Measurements from ENCODE around the gene LTN1.
"Not testable (repeated sequence)": the region's sequence is repeated elsewhere in the genome, so short reads cannot be mapped to it uniquely, and the experiment has no call there.

Gene LTN1

DNA sequence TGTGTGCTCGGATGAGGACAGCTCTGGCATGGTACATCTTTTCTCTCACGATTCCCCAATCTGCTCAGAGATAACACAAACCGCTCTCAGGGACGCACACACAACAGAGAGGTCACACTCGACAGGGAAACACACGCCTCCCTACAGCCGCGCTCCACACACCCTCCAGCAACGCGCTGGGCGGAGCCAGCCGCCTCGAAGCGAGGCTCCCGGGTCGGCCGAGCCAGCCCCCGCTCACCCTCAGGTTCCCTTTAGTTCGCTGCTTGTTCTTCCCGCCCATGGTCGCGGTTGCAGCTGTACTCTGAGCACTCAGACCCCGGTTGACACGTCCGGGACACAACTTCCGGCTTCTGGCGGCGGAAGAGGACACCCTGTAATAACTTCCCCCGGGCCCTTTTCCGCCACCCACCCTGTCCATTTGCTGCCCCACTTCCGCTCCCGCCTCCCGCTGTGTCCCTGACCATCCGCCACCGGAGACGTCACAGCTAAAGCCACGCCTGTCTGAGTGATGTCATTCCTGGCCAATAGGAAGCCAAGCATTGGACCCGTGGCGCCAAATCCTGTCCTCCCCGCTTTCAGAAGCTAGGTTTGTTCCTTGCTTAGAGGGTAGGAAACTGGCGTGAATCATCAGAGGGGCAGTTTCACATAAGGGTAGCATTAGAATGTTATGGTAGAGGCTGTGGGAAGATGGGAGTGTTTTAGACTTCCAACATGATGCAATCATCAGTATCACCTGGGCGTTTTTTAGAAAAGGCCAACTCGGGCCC lies at the start of gene LTN1:
Gene LTN1 (minus strand): TSS at position 352 of the 767 bp plus-strand sequence. CDS start 72 bp downstream, at position 280.
- peak; percentile 99 for DNase-seq

- DNase-seq: no peak
These were observed 42.0 kb upstream of the LTN1 start for GRCh38 chr21:29034678-29035077.

DNA sequence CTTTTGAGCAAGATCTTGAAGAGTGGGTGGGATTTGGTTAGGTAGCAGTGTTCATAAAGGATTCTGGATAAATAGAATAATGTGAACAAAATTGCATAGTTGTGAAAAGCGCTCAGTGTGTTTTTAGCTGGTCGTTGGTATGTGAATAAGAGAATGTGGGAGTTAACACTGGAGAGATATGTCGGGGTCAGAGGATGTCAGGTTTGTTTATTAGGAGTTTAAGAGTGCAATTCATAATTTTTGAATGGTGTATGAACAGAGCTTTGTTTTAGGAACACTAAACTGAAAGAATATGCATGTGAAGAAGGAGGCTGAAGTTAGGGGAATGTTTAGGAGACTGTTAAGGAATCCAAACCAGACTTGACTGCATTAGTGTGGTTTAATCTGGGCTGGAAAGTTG lies 41.2 kb upstream of the LTN1 start:
- no peak for DNase-seq

- no peak for DNase-seq
These were observed 40.6 kb upstream of the LTN1 start for GRCh38 chr21:29033301-29033700.

DNA sequence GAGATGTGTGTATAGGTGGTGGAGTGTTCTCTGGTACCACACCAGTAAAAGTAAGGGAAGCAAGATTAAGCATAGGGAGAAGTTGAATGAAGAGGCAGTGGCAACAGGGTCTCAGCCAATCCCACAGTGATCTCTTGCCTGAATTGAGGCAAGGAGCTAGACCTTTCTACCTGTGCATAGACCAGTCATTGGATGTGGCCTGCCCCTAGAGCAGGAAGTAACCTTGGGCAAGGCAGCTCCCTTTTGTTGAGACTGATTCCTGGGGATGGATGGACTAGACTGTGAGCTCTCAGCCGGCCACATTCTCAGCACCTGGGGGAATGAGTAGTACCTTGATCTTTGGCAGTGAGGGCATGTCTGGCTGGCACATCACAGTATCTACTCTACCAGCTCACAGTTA lies 38.2 kb upstream of the LTN1 start:
- DNase-seq: no peak

DNA sequence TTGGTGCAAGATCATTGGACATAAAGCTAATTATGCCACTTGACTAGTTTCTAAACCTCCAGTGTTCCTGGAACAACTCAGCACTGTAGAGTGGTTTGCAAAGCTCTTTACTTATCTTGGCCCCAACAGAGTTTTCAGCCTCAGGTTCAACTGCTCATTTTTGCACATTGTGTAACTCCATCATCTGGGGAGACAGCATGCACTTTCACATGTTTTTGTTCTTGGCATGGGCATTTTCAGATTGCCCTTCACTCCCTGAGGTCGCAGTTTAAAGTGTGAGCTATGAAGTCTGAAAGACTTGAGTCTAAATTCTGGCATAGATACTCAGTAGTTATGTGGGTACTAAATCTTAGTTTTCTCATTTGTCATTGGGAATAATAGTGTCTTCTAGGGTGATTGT lies 36.8 kb upstream of the LTN1 start:
- no peak for DNase-seq

GRCh38 chr21:29025328-29025713 lies 32.6 kb upstream of the LTN1 start:
- DNase-seq: peak; percentile 40

DNA sequence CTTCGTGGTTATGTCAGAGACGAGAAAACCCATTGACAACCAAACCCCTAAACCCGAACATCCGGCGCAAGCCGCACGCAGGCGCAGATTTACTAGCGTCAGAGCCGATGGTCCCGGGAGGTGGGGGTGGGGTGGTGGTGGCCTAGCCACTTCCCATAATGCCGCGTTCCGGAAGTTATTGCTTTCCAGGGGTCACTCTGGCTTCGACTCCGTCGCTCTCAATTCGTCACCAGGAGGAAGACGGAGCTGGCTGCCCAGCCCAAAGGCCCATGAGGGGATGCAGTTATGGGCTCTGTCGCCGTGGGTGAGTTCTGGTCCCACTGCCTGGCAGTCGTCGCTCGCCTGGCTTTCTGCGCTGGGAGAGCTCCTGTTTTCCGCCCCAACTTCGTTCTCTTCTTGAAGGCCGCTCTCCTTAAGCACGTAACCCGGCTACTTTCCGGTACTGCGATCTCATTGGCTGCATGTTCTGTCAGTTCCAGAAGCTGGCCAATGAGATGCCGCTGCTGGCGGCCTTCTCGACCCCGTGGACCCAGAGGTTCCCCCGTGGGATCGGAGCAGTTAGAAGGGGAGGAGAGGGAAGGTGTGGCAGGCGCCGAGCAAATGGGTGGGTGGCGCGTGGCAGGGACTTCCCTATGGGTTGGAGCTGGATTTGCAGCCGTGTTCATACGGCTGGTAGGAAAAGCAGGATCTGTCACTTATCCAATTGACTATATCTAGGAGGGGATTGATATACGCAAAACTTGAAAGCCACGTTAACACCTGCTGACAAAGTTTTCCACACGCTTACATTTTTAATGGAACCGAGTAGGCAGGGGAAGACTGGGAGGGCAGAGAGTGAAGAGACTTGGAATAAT lies 32.0 kb upstream of the LTN1 start, which contains the start of gene USP16:
Gene USP16 (plus strand): TSS at position 195 of the 854 bp plus-strand sequence. CDS start 3,246 bp downstream, outside the sequence.
- DNase-seq: peak; percentile 98

GRCh38 chr21:29022166-29022565 lies 29.5 kb upstream of the LTN1 start:
- DNase-seq: peak; percentile 50

DNA sequence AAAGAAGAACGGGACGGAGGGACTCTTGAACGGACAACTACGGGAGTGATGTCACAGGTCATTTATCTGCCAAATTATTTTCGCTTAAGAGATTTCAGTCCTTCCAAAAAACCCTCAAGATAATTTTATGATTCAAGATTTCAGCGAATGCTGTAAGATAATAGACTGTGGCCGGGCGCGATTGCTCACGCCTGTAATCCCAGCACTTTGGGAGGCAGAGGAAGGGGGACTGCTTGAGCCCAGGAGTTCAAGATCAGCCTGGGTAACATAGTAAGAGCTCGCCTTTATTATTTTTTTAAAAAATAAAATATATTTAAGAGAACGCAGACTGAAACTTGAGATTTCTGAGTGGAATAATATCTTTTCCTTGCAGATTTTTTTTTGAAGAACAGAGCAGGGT lies 25.9 kb upstream of the LTN1 start:
- DNase-seq: no peak

DNA sequence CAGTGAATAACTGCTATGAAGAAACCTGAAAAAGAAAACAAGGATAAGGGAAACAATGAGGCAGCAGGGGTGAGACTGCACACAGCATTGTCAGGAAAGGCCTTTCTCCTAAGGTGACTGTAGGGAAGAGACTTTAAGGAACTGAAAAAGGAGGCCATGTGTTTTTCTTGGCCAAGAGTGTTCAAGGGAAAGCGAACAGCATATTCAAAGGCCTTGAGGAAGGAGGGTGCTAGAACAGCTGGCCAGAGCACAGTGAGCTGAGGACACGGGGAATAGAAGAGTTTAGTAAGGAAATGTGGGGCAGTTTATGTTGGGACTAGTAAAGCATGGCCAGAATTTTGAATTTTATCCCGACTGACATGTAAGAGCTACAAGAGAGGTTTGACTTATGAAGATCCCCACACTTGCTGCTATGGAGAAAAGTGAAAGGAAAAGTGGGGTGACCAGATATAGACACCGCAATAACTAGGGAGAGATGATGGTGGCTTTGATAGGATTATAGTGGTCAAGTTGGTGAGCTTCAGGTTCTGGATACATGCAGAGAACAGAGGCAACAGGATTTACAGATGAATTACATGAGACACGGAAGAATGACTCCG lies 25.1 kb upstream of the LTN1 start:
- DNase-seq: peak; percentile 8

DNA sequence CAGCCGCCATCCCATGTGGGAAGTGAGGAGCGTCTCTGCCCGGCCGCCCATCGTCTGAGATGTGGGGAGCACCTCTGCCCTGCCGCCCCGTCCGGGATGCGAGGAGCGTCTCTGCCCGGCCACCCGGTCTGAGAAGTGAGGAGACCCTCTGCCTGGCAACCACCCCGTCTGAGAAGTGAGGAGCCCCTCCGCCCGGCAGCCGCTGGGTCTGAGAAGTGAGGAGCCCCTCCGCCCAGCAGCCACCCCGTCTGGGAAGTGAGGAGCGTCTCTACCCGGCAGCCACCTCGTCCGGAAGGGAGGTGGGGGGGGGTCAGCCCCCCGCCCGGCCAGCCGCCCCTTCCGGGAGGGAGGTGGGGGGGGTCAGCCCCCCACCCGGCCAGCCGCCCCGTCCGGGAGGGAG lies 18.6 kb upstream of the LTN1 start:
- DNase-seq: not testable (repeated sequence)

- no peak for DNase-seq
These were observed 15.7 kb upstream of the LTN1 start for GRCh38 chr21:29008367-29008766.

DNA sequence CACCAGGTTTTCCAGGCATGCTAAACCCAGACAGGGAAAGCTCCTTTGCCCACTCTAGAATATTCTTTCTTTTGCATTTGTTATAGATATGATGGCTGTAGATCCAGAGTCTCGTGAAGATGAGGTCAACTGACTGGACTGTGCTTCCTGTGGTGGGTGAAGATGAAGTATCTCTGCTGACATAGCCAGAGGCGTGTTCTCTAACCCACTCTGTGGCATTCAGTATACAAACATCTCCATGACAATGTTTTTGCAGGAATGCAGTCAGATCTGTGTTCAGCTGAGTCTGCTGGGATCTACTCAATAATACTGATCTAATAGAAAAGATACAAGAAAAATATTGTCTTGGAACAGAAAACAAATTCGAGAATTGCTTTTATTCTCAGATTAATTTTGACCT lies 15.1 kb upstream of the LTN1 start:
- DNase-seq: no peak

DNA sequence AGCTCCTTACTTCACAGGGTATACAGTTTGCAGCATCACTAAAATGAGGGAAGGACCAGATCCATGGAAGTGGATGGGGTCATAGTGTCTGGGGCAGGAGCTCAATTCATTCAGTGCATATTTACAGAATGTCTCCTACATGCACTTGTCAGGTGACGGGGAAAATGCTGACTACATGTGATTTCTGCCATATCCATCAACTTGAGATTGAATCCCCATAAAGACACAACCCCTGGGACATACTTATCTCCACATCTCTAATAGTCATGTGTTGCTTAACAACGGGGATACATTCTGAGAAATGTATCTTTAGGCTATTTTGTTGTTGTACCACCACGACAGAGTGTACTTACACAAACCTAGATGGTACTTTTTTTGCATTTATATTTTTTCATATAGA lies 14.5 kb upstream of the LTN1 start:
- no peak for DNase-seq

DNA sequence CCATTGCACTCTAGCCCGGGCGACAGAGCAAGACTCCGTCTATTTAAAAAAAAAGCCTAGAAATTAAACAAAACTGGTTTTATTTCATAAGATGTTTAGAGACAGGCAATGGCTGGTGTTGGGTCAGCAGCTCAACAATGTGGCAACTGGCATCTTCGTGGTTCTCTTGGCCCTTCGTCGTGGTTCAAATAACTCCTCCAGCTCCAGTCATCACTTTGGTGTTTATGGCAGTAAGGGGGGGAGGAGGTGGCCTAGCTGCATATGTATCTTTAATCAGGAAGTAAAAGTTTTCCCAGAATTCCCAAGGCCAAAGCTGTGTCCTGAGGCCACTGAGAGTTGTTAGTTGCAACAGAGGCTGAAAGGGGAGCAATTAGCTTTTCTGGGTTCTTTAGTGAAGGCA lies 13.0 kb upstream of the LTN1 start:
- no peak for DNase-seq

GRCh38 chr21:29002442-29003144 lies 9.9 kb upstream of the LTN1 start:
- peak; percentile 97 for DNase-seq

GRCh38 chr21:28993293-28993629 lies 584 bp upstream of the LTN1 start:
- DNase-seq: no peak

GRCh38 chr21:28991861-28992525 lies 684 bp downstream of the LTN1 start:
- DNase-seq: no peak

- DNase-seq: not testable (repeated sequence)
These were observed 4.5 kb downstream of the LTN1 start for GRCh38 chr21:28988146-28988545.

GRCh38 chr21:28986677-28987076 lies 6.0 kb downstream of the LTN1 start:
- no peak for DNase-seq

DNA sequence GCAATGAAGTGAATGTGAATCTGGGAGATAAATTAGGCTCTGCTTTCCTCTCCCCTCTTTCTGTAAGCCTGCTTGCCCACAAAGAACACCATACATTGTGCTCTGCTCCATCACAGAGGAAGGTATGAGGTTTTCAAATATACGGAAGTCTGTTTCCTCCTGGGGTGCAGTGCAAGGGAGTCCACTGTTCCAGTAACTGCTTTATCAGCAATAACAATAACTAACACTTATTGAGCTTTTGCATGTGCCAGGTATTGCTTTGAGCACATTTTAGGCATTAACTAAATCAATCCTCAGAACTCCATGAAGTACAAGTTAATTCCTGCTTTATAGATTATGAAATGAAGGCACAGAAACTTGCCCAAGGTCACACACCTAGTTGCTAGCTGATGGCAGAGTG lies 10.0 kb downstream of the LTN1 start:
- DNase-seq: no peak

DNA sequence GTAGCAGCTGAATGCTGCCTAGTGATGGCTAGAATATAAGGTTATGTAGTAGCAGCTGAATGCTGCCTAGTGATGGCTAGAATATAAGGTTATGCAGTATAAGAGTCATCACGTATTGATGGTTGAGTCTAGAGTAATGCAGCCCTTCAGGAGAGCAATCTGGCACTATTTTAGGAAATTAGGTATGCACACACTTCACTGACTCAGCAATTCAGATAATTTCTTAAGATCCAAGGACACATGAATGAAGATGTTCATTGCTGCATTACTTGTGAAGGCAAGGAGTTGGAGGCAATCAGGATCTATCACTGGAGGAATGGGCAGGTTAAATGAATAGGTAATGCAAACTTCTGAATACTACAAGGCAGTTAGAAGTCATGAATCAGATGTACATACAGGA lies 13.6 kb downstream of the LTN1 start:
- no peak for DNase-seq

Measured in CD4-positive, alpha-beta T cell treated with Interleukin-17A for 1 hour (primary cell).